Sigmoid colon (tissue), 3 donors: Measurements from ENCODE around the gene CD53.

Experiments
- CTCF ChIP-seq, 4 experiments: fragments of 450-650 bp in 3 of 4; fragments of 200-600 bp in 1 of 4; IDR thresholded peaks; one replicate each; pipeline ENCODE4 v1.5.1; 2016 to 2019; ENCODE audit warnings: antibody characterized with exemption in 4 of 4, mild to moderate bottlenecking in 3 of 4, moderate library complexity in 2 of 4
- POLR2A ChIP-seq, 2 donors: fragments of 450-650 bp; IDR thresholded peaks; one replicate each; pipeline ENCODE4 v1.6.1; 2016; ENCODE audit warnings: antibody characterized with exemption in 2 of 2, mild to moderate bottlenecking in 2 of 2, moderate library complexity in 2 of 2

- TF ChIP-seq CTCF (IDR thresholded peaks at IDR 0.05) = no peak
- TF ChIP-seq POLR2A (IDR thresholded peaks at IDR 0.05) = no peak
Measured at GRCh38 chr1:110860174-110860573, 12.8 kb upstream of the CD53 start.
